Subcutaneous adipose tissue (tissue), 4 donors: ENCODE measurements around the gene GTF2H3. TPM values are rescaled to one million over a fixed set of nuclear protein-coding genes. Genes with fewer than 3 reads are reported as not detected.

Experiments used
- total RNA-seq, 4 donors: library from RNA; depleted of rRNA; stranded (reverse); fragments of >200 nt; gene quantifications; one replicate each; pipeline ENCODE4 v1.1.0, GENCODE V29; 2016
- TF ChIP-seq, protein P1 (sequence below): fragments of 450-650 bp; IDR thresholded peaks from one replicate; pipeline ENCODE4 v1.5.1; 2016; ENCODE audit warnings: low read depth, mild to moderate bottlenecking, control low read depth, antibody characterized with exemption, moderate library complexity

Gene GTF2H3
- total RNA-seq, 4 donors from 2014 or later: 14.3 to 32.1 (median 18.9) TPM

DNA sequence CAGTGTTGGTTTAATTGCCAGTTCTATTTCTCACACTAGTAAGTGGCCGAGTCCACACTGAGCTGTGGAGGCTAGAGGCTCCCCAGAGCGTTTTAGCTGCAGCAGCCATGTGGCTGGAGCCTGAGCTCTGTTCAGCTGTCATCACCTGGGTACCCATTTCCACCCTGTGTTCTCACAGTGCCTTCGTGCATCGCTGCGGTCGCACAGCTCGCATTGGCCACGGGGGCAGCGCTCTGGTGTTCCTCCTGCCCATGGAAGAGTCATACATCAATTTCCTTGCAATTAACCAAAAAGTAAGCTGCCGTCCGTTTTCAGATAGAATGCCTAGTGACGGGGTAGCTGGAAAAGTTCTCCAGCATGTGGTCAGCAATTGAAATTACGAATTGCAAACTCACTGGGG, 16.0 kb upstream of the GTF2H3 start:
- TF ChIP-seq, protein P1, sequence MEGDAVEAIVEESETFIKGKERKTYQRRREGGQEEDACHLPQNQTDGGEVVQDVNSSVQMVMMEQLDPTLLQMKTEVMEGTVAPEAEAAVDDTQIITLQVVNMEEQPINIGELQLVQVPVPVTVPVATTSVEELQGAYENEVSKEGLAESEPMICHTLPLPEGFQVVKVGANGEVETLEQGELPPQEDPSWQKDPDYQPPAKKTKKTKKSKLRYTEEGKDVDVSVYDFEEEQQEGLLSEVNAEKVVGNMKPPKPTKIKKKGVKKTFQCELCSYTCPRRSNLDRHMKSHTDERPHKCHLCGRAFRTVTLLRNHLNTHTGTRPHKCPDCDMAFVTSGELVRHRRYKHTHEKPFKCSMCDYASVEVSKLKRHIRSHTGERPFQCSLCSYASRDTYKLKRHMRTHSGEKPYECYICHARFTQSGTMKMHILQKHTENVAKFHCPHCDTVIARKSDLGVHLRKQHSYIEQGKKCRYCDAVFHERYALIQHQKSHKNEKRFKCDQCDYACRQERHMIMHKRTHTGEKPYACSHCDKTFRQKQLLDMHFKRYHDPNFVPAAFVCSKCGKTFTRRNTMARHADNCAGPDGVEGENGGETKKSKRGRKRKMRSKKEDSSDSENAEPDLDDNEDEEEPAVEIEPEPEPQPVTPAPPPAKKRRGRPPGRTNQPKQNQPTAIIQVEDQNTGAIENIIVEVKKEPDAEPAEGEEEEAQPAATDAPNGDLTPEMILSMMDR: no peak

DNA sequence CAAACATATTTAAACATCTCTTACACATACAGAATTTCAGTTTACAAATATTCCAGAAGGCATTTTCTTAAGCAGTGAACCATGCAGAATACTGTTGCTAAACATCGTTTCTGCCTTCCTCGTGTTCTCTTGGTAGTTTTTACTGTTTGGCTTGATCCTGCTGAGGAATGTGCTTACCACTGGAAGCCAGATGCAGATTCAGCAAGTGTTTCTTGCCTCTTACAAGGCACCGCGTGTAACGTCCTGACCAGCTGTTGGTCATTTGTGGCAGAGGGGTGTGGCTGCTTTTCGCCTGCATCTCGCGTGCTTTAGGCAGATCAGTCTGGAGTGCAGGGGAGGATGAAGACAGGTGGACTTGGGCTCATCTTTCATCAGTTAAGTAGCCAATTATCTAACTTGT, 12.5 kb upstream of the GTF2H3 start:
- TF ChIP-seq, protein P1: no peak

DNA sequence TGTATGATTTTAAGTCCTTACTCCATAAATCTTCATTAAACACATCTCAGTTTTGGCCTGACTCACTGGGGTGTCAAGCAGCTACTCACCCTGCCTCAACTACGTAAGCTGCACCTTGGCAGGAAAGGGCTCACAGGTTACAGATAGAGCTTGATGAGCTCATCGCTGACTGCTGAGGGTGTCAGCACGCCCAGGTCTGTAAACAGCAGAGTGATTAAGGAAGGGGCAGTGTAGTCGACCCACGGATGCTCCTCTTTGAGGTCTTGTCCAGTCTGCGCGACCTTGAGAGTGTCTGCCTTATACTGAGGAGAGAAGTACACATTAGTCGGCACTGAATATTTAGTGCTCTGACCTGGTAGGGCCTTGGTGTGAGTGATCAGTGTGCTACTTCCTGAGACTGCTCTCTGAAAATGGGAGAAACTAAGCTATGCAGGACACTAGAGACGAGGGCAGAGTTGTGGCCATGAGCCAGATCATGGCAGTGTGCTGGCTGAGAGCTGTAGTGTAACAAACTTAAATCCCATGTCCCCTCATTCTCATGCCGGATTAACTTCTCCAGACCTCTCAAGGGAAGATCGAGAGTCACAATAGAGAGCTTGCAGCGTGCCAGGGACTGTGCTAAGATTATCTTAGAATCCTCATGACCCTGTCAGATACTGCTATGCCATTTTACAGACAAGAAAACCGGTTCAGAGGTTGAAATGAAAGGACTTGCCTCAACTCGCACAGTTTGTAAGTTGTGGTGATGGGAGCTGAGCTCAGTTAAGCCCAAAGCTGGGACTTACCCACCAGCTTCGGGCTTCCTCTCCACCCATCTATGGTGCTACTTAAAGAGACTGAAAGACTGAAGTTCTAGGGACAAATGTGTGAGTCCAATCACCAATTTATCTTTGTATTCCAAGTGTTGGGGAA, 11.8 kb upstream of the GTF2H3 start:
- TF ChIP-seq, protein P1: no peak

DNA sequence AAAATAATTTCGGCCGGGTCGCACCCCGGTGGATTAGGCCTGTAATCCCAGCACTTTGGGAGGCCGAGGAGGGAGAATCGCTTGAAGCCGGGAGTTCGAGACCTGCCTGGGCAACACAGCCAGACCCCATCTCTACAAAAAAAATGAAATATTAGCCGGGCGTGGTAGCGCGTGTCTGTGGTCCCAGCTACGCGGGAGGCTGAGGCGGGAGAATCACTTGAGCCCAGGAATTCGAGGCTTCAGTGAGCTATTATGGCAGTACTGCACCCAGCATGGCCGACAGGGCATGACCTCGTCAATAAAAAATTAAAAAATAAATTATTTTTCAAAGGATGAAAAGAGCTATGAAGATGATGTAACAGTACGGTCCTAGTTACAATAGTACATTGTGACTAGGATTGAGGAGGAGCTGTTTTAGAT, 523 bp downstream of the GTF2H3 start:
- TF ChIP-seq, protein P1: no peak

DNA sequence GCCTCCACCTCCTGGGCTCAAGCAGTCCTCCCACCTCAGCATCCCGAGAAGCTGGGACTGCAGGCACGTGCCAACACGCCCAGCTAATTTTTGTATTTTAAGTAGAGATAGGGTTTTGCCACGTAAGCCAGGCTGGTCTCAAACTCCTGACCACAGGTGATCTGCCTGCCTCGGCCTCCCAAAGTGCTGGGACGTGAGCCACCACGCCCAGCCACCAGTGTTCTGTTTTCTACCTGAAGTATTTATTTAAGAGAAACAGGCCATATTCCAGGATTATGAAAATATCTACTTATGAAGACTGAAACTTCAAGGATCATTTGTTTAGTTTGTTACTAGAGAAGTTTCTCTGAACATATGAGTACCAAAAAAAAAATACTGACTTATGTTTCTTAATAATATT, 10.3 kb downstream of the GTF2H3 start:
- TF ChIP-seq, protein P1: no peak

DNA sequence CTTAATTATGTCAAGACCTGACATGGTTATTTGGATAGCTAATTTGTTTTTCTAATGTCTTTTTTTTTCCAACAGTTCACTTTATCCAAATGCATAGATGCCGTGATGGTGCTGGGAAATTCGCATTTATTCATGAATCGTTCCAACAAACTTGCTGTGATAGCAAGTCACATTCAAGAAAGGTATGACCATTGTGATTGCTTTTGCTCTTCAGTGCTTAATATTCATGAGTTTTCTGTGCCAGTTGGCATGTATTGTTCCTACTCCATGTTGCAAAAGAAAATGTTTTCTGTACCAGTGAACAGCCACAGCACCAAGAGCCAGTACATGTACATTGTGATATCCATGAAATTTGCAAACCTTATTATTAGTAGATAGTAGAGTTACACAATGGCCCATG, 11.8 kb downstream of the GTF2H3 start:
- TF ChIP-seq, protein P1: no peak

DNA sequence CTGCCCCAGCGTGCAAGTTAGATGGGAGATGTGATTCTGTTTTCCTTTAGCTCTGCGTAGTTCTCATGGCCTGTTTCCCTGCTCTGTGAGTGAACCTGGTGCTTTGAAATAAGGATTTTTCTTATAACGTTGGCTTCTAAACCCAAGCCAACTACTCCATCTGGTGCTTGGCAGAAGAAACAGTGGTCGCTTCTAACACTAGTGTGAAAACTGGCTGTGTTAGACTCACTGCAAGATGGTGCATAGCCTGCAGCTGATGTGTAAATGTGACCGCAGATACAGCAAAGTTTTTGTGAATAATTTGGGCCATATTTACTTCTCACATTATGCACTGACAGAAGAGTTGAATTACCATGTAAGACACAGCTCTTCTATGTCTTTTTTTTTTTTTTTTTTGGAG, 12.2 kb downstream of the GTF2H3 start:
- TF ChIP-seq, protein P1: no peak
